Activated naive CD4-positive, alpha-beta T cell treated with anti-CD3 and anti-CD28 coated beads, Interleukin-2, amount 10 ng/mL, durations not matched to agents 7 days and 5 days (primary cell): ENCODE results near the gene RGS9.

Experiments
- CTCF ChIA-PET: fragments of 350-600 bp; sonication (Branson Sonifier 250); formaldehyde crosslinking; loops from one replicate; lab custom pipeline; 2021; ENCODE audit warnings: antibody characterized with exemption; lab: Charles Lee
- DNase-seq: peaks from one replicate; pipeline ENCODE4 v3.0.0-alpha.2; 2020
- H3K27ac Mint-ChIP-seq: one replicate; pipeline ENCODE4 v1.8.0; 2021; ENCODE audit warnings: mild to moderate bottlenecking, moderate library complexity, mixed read lengths
- H3K27me3 Mint-ChIP-seq: one replicate; pipeline ENCODE4 v1.8.0; 2021; ENCODE audit warnings: mild to moderate bottlenecking, mixed read lengths
- H3K36me3 Mint-ChIP-seq: one replicate; pipeline ENCODE4 v1.8.0; 2021; ENCODE audit warnings: mixed read lengths
- H3K4me1 Mint-ChIP-seq: one replicate; pipeline ENCODE4 v1.8.0; 2021; ENCODE audit warnings: mixed read lengths
- H3K4me3 Mint-ChIP-seq: one replicate; pipeline ENCODE4 v1.8.0; 2021; ENCODE audit warnings: mild to moderate bottlenecking, moderate library complexity, mixed read lengths
- H3K9me3 Mint-ChIP-seq: one replicate; pipeline ENCODE4 v1.8.0; 2021; ENCODE audit warnings: mixed read lengths

Gene RGS9

DNA sequence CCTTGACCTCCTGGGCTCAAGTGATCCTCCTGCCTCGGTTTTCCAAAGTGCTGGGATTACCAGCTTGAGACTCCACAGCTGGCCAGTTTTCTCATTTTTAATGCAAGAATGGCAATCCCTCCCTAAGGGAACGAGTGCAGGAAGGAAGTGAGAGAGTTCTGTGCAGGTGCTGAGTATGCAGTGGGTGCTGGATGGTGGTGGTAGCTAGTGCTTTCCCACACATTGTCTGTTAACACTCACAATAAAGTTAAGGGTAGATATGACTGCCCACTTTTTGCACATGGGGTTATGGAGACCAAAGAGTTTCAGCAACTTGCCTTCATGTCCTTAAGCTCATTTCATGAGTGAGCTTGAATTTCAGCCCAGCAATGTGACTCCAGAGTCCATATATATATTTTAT is 18.5 kb downstream of the RGS9 start:
- Mint-ChIP-seq H3K27ac (no peak overlapping the region), H3K36me3 (no peaks in the 10 kb centered on the region), H3K4me3 (no peak overlapping the region), H3K9me3 (no peaks in the 10 kb centered on the region), H3K27me3 (peaks cover 49% of the 10 kb centered on the region), H3K4me1 (peaks cover 4% of the 10 kb centered on the region)
- CTCF ChIA-PET, result interaction anchor here (0.7 to 1.9 kb wide), 8 partner anchors 9 to 56 kb away, joined by 3 to 11 read pairs (median 4); partner anchors contain the start of gene RGS9
- DNase-seq, result no peak

DNA sequence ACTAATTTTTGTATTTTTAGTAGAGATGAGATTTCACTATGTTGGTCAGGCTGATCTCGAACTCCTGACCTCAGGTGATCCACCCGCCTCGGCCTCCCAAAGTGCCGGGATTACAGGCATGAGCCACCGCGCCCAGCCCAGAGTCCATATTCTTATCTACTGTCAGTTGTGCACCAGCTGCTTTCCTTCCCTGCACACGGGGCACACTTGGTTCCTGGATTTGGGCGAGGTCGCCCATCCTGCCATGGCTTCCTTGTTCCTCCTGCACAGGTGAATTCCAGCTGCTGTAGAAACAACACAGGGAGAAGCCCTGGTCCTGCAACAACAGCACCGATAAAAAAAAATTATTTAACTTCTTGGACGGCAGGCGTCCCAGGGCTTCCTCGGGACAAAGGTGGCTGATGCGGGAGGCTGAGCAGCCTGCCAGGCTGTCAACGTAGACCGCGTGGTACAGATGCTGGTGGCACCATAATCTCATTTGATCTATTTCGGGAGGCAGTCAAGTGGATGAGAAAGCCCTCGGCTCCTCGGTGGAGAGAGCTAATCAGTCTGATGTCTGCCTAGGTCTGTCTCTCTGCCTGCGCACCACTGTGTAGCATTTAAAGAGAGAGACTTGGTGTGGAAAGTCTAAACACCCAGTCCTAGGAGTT is 19.1 kb downstream of the RGS9 start:
- Mint-ChIP-seq H3K36me3 (no peaks in the 10 kb centered on the region), H3K4me1 (peaks cover 4% of the 10 kb centered on the region), H3K27me3 (peaks cover 46% of the 10 kb centered on the region), H3K4me3 (no peak overlapping the region), H3K9me3 (no peaks in the 10 kb centered on the region), H3K27ac (no peak overlapping the region)
- CTCF ChIA-PET, result interaction anchor here (0.7 to 1.9 kb wide), 8 partner anchors 8 to 56 kb away, joined by 3 to 11 read pairs (median 4); partner anchors contain the start of gene RGS9
- no peak for DNase-seq

DNA sequence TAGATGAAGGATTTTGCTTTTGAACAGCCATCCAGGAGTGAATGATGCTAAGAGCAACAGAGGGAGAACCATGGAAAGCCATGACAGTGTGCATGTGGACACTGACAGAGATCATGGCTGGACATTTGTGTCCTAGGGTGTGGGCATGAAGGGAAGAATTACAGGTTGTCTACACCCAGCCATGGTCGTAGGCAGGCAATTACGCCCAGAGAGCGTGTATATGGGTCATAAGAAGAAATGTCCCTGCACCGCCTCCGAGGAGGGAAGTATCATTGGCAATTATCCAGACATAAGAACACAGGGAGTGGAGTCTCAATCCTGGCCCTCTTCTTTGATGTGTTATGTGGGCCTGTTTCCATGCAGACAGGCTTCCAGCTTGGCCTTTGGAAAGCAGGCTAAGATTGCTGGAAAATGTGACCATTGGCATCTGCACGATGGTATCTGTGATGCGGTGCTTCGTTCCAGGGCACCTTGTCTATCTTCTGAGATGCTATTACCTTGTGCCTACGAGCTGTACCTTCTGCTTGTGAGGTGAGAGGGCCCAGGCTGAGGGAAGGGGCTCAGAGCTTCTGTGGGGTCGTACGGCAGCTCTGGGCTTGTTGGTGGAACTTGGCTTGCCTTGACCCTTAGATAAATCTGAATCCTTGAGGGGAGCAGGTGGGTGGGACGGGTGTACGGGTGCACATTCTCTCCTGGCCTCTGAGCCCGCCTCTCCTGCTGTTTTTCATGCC is 19.8 kb downstream of the RGS9 start:
- no peak overlapping the region for H3K27ac Mint-ChIP-seq
- peaks cover 41% of the 10 kb centered on the region for H3K27me3 Mint-ChIP-seq
- peaks cover 4% of the 10 kb centered on the region for H3K4me1 Mint-ChIP-seq
- H3K36me3 Mint-ChIP-seq, result no peaks in the 10 kb centered on the region
- no peak for DNase-seq
- H3K4me3 Mint-ChIP-seq, result no peak overlapping the region
- H3K9me3 Mint-ChIP-seq, result no peaks in the 10 kb centered on the region
- CTCF ChIA-PET, result interaction anchor here (1.3 kb wide), 1 partner anchor 16 kb away, joined by 4 read pairs; no protein-coding TSS in a partner anchor

DNA sequence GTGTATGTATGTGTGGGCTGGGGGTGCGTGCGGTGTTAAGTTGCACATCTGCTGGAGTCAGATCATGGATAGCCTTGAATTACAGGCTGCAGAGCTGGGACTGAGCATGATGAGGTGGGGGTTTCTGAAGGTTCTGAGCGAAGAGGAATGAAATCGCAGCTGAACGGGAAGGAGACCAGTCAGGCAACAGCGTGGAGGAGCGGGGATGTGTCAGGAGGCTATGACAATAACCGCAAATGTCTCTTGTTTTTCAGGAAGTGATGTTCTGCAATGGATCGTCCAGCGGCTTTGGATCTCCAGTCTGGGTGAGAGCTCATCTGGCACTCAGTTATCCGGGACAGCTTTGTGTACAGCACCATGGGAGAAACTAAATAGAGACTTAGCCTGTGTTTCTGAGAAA is 20.9 kb downstream of the RGS9 start:
- CTCF ChIA-PET, result no interaction called here
- Mint-ChIP-seq H3K36me3 (no peaks in the 10 kb centered on the region), H3K9me3 (no peaks in the 10 kb centered on the region), H3K27me3 (peaks cover 32% of the 10 kb centered on the region), H3K4me3 (no peak overlapping the region), H3K4me1 (peaks cover 4% of the 10 kb centered on the region), H3K27ac (no peak overlapping the region)
- DNase-seq, result no peak

DNA sequence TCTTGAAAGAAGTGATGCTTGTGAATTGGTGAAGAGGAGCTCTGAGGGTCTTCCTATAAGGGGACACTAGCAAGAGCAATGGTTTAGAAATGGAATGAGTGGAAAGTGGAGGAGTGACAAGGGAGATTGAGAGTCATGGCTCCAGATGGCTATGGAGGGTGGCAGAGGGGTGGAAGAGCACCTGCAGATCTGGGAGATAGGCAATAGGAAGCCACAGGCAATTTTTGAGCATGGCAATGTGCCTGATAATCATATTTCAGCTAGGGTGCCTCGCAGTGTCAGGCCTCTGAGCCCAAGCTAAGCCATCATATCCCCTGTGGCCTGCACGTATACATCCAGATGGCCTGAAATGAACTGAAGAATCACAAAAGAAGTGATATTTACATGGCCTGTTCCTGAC is 21.5 kb downstream of the RGS9 start:
- no peak for DNase-seq
- no peak overlapping the region for H3K27ac Mint-ChIP-seq
- CTCF ChIA-PET, result no interaction called here
- H3K9me3 Mint-ChIP-seq, result no peaks in the 10 kb centered on the region
- no peaks in the 10 kb centered on the region for H3K36me3 Mint-ChIP-seq
- no peak overlapping the region for H3K4me3 Mint-ChIP-seq
- peaks cover 29% of the 10 kb centered on the region for H3K27me3 Mint-ChIP-seq
- H3K4me1 Mint-ChIP-seq, result peaks cover 8% of the 10 kb centered on the region

DNA sequence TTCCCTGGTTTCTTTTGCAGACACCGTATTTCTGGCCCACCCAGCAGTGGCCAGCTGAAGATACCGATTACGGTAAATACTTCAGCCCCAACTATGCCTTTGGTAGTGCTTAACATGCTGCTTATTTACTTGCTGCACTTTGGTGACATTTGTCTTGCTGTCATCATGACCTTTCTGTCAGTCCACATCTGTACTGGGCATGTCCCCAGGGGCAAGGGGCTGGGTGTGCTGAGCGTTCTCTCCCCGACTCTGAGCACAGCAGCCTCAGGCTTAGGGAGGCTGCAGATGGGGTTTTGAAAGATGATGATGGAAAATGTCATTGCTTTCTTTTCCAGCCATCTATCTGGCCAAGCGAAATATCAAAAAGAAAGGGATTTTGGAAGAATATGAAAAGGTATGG is 23.3 kb downstream of the RGS9 start:
- peaks cover 1% of the 10 kb centered on the region for H3K36me3 Mint-ChIP-seq
- H3K4me1 Mint-ChIP-seq, result peaks cover 19% of the 10 kb centered on the region
- H3K9me3 Mint-ChIP-seq, result no peaks in the 10 kb centered on the region
- no peak overlapping the region for H3K4me3 Mint-ChIP-seq
- peaks cover 33% of the 10 kb centered on the region for H3K27me3 Mint-ChIP-seq
- H3K27ac Mint-ChIP-seq, result no peak overlapping the region
- no peak for DNase-seq
- CTCF ChIA-PET, result no interaction called here

DNA sequence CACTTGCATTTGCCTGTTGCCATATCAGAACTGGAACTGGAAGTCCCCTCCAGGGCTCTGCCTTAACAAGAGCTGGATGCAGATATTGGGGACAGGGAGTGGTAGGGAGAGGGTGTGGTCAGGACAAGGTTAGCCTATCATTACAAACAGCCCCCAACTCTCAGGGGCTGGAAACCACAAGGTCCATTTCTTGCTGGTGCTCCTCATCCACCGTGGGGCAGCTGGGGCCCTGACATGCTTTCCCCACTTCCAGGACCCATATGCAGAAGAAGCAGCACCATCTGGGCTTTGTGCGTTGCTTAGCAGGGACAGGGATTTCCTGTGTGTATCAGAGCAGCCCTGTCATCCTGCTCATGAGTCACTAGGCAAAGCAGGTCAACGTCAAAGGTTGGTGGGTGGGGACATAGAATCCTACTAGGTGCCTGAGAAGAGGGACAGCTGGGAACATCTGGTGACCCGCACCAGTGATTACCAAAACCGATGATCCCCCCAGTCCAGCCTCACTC is 26.9 kb downstream of the RGS9 start:
- H3K4me3 Mint-ChIP-seq, result no peak overlapping the region
- H3K9me3 Mint-ChIP-seq, result no peaks in the 10 kb centered on the region
- H3K4me1 Mint-ChIP-seq, result peaks cover 18% of the 10 kb centered on the region
- no peak overlapping the region for H3K27ac Mint-ChIP-seq
- peak; percentile 65 for DNase-seq
- H3K36me3 Mint-ChIP-seq, result peaks cover 1% of the 10 kb centered on the region
- peaks cover 20% of the 10 kb centered on the region for H3K27me3 Mint-ChIP-seq
- CTCF ChIA-PET, result interaction anchor here (0.6 to 1.5 kb wide), 6 partner anchors 8 to 1141 kb away, joined by 3 to 4 read pairs (median 3); no protein-coding TSS in a partner anchor

DNA sequence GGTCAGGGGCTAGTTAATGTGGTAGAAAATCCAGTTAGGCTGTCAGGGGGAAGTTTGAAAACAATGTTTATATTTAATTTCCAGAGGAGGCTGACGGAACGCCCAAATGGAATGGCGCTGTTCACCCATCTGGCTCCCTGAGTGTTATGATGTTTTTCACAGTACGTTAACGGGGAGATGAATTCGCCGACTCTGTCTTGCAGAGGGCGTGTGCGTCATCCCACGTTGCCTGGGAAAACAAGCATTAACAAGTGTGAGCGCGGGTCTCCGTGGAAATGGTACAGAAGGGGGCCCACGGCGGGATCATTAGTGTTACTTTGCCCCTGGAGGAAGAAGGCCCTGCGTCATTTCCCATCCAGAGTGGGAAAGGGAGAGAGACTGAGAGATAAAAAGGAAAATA is 29.6 kb downstream of the RGS9 start:
- CTCF ChIA-PET, result interaction anchor here (0.6 kb wide), 1 partner anchor 13 kb away, joined by 3 read pairs; no protein-coding TSS in a partner anchor
- H3K27ac Mint-ChIP-seq, result no peak overlapping the region
- H3K27me3 Mint-ChIP-seq, result peaks cover 12% of the 10 kb centered on the region
- H3K36me3 Mint-ChIP-seq, result peaks cover 1% of the 10 kb centered on the region
- H3K4me1 Mint-ChIP-seq, result peaks cover 26% of the 10 kb centered on the region
- no peak for DNase-seq
- no peak overlapping the region for H3K4me3 Mint-ChIP-seq
- H3K9me3 Mint-ChIP-seq, result no peaks in the 10 kb centered on the region

DNA sequence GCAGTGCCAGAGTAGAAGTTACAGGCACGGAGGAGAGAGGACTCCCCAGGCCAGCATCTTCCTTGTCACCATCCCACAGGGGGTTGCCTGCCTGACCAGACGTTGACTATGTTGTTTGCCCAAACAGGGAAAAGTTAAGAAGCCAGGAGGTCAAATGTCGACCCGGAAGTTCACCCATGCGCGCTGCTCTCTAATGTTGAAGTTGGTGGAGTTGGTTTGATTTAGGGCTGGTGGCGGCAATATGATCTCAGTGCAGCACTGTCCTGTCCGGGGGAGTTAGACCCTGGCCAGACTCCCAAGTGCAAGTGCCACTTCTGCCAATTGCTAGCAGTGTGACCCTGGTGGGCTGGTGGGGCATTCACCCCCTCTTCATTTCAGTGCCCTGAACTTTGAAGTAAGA is 30.4 kb downstream of the RGS9 start:
- Mint-ChIP-seq H3K4me3 (no peak overlapping the region), H3K9me3 (no peaks in the 10 kb centered on the region), H3K27me3 (peaks cover 12% of the 10 kb centered on the region), H3K36me3 (peaks cover 1% of the 10 kb centered on the region), H3K27ac (no peak overlapping the region), H3K4me1 (peaks cover 30% of the 10 kb centered on the region)
- CTCF ChIA-PET, result no interaction called here
- DNase-seq, result no peak

DNA sequence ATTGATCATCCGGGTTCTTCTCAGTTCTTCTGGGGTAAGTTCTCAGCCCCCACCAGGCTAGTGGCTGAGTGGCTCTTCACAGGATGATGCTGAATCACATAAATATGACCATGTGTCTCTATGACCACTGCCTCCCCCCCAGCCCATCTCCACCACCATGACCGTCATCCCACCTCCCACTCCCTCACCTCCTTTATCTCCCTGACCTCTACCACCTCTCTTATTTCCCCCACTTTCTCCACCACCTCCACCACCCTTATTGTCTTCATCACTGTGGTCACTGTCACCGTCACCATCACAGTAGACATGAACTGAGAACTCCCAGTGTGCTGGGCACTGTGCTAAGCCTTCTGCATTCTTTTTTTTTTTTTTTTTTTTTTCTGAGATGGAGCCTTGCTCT is 32.5 kb downstream of the RGS9 start:
- Mint-ChIP-seq H3K4me1 (peaks cover 15% of the 10 kb centered on the region), H3K27ac (no peak overlapping the region), H3K9me3 (no peaks in the 10 kb centered on the region), H3K36me3 (no peaks in the 10 kb centered on the region), H3K4me3 (no peak overlapping the region), H3K27me3 (peaks cover 8% of the 10 kb centered on the region)
- CTCF ChIA-PET, result interaction anchor here (1.6 kb wide), 1 partner anchor 35 kb away, joined by 3 read pairs; no protein-coding TSS in a partner anchor
- no peak for DNase-seq

DNA sequence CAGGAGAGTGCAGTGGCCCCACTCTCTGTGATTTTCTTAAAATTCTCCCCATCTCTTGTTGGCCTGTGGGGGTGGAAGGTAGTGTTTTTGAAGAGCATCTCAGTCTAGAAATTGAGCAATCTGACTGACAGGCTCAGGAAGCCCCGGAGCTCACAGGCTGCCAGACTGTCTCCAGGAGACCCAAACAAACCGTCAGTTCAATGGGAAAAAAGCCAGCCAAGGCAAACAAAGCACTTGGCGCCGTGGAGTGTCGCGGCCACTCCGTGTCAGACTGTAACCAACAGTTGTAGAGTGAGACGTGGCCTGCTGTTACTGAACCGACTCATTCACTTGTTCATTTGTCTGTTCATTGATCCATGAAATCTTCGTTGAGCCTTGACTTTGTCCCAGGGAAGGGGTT is 33.7 kb downstream of the RGS9 start:
- Mint-ChIP-seq H3K27ac (no peak overlapping the region), H3K4me3 (no peak overlapping the region), H3K27me3 (peaks cover 8% of the 10 kb centered on the region), H3K36me3 (no peaks in the 10 kb centered on the region), H3K4me1 (peaks cover 13% of the 10 kb centered on the region), H3K9me3 (no peaks in the 10 kb centered on the region)
- CTCF ChIA-PET, result no interaction called here
- no peak for DNase-seq

DNA sequence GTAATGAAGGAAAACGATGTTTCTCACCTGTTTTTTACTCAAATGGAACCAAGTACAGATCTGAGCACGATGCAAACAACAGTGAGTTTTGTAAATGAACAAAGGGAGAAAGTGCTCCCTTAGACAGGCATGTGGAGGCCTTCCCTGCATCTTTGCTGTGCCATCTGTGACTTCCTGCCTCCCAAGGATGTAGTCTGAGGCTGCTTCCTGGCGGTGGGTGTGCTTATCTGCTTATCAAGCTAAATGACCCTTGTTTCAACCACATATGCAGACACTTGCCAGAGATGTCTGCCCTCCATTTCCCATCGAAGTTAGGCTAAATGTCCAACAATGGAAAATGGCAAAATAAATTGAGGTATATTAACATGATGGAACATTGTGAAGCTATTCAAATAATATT is 34.6 kb downstream of the RGS9 start:
- Mint-ChIP-seq H3K4me1 (peaks cover 13% of the 10 kb centered on the region), H3K27ac (peak overlapping the region; percentile 70), H3K4me3 (no peak overlapping the region), H3K27me3 (peaks cover 14% of the 10 kb centered on the region), H3K36me3 (no peaks in the 10 kb centered on the region), H3K9me3 (peaks cover 3% of the 10 kb centered on the region)
- CTCF ChIA-PET, result interaction anchor here (1.0 to 2.6 kb wide), 2 partner anchors 10 to 26 kb away, joined by 4 to 10 read pairs; no protein-coding TSS in a partner anchor
- peak; percentile 27 for DNase-seq

DNA sequence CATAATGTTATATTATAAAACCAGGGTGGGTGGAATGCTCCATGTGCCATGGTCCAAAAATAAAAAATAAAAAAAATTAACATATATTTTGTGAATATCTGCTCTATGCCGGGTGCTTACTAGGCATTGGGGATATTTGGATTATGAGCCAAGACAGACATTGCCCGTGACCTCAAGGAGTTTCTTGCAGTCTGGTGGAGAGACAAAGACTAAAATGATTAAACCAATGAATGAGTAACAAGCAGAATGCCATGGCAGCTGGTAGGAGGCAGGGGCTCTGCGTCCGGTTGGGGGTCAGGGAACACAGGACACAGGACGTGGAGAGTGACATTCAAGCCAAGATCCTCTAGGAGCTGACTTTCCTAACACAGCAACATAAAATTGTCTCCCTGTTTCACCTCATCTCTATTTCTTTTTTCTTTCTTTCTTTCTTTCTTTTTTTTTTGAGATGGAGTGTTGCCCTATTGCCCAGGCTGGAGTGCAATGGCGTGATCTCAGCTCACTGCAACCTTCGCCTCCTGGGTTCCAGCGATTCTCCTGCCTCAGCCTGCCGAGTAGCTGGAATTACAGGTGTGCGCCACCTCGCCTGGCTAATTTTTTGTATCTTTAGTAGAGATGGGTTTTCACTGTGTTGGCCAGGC is 35.4 kb downstream of the RGS9 start:
- H3K27ac Mint-ChIP-seq, result peak overlapping the region; percentile 54

DNA sequence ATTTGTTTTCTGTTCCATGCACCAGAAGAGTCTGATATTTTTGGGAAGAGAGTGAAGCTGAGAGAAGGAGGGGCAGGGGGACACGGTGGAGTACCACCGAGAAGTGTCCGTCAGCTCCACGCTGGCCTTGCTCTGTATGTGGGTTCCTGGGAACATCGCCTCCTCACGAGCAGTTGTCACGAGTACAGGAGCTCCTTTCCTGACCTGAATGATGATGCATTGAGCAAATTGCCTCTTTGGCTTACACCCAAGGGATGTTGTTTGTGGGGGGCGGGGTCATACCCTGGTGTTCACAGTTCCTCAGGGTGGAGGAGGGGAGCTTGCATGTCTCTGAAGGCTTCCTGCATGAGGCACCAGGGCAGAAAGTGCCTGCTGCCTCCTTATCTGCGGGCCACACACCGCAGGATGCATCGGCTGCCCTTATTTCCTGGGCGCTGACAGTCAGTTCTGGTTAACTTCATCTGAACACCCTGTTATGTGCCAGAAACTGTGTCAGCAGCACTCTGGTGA is 36.2 kb downstream of the RGS9 start:
- no peak overlapping the region for H3K27ac Mint-ChIP-seq

More for the DNA sequence above, 35.4 kb downstream of the RGS9 start:
- CTCF ChIA-PET, result interaction anchor here (1.0 to 2.6 kb wide), 6 partner anchors 9 to 35 kb away, joined by 4 to 10 read pairs (median 4); partner anchors contain the start of gene RGS9
- H3K27me3 Mint-ChIP-seq, result peaks cover 15% of the 10 kb centered on the region
- H3K4me1 Mint-ChIP-seq, result peaks cover 13% of the 10 kb centered on the region
- no peak for DNase-seq
- no peaks in the 10 kb centered on the region for H3K36me3 Mint-ChIP-seq
- peaks cover 7% of the 10 kb centered on the region for H3K9me3 Mint-ChIP-seq
- H3K4me3 Mint-ChIP-seq, result no peak overlapping the region

More for the DNA sequence above, 36.2 kb downstream of the RGS9 start:
- Mint-ChIP-seq H3K36me3 (no peaks in the 10 kb centered on the region), H3K27me3 (peaks cover 15% of the 10 kb centered on the region), H3K9me3 (peaks cover 7% of the 10 kb centered on the region), H3K4me3 (peak overlapping the region; percentile 17), H3K4me1 (peaks cover 17% of the 10 kb centered on the region)
- DNase-seq, result peak; percentile 87
- CTCF ChIA-PET, result interaction anchor here (1.2 to 2.6 kb wide), 5 partner anchors 9 to 35 kb away, joined by 4 to 10 read pairs (median 4); partner anchors contain the start of gene RGS9
